H9 (cell line): ENCODE data around the gene IL1A. TPM values are rescaled to one million over a fixed set of nuclear protein-coding genes. Genes with fewer than 3 reads are reported as not detected.

Experiments used
- DNase-seq: peaks from one replicate; pipeline ENCODE4 v3.0.0-alpha.2; 2017
- H2AFZ ChIP-seq: one replicate; pipeline ENCODE4 v1.6.1; 2013; ENCODE audit warnings: mild to moderate bottlenecking, low read length, control low read depth, moderate library complexity
- H2AK5ac ChIP-seq: 2 replicates; pipeline ENCODE4 v1.6.1; 2013; ENCODE audit warnings: low read length, control low read depth, mixed read lengths; ENCODE audit not compliant: insufficient read length
- H2BK120ac ChIP-seq: one replicate; pipeline ENCODE4 v1.6.1; 2013; ENCODE audit warnings: low read depth, mild to moderate bottlenecking, low read length, control low read depth, inconsistent platforms; ENCODE audit not compliant: poor library complexity, severe bottlenecking
- H2BK12ac ChIP-seq: 2 replicates; pipeline ENCODE4 v1.6.1; 2013; ENCODE audit warnings: low read length, control low read depth, mixed read lengths, low read depth; ENCODE audit not compliant: insufficient read length
- H2BK15ac ChIP-seq: 2 replicates; pipeline ENCODE4 v1.6.1; 2013; ENCODE audit warnings: low read depth, low read length, control low read depth
- H2BK20ac ChIP-seq: one replicate; pipeline ENCODE4 v1.6.1; 2013; ENCODE audit warnings: low read depth, mild to moderate bottlenecking, low read length, control low read depth, inconsistent platforms; ENCODE audit not compliant: poor library complexity, severe bottlenecking
- H2BK5ac ChIP-seq: 2 replicates; pipeline ENCODE4 v1.6.1; 2013; ENCODE audit warnings: low read length, control low read depth, mixed read lengths; ENCODE audit not compliant: insufficient read length
- H3K14ac ChIP-seq: 2 replicates; pipeline ENCODE4 v1.6.1; 2013; ENCODE audit warnings: low read length, control low read depth; ENCODE audit not compliant: insufficient read depth
- H3K18ac ChIP-seq: 2 replicates; pipeline ENCODE4 v1.6.1; 2013; ENCODE audit warnings: low read depth, mild to moderate bottlenecking, mixed read lengths, low read length, control low read depth; ENCODE audit not compliant: insufficient read length
- H3K23ac ChIP-seq: 2 replicates; pipeline ENCODE4 v1.6.1; 2013; ENCODE audit warnings: low read length, control low read depth, mixed read lengths, low read depth; ENCODE audit not compliant: insufficient read length
- H3K23me2 ChIP-seq: 2 replicates; pipeline ENCODE4 v1.6.1; 2013; ENCODE audit warnings: low read depth, mild to moderate bottlenecking, mixed read lengths, low read length, control low read depth; ENCODE audit not compliant: insufficient read length, poor library complexity, severe bottlenecking
- H3K27ac ChIP-seq: 2 replicates; pipeline ENCODE4 v1.5.1; 2013; ENCODE audit warnings: low read length, control low read depth, mixed read lengths, low read depth; ENCODE audit not compliant: insufficient read length
- H3K27me3 ChIP-seq: 2 replicates; pipeline ENCODE4 v1.6.1; 2013; ENCODE audit warnings: low read length, control low read depth, inconsistent platforms; ENCODE audit not compliant: insufficient read depth
- H3K4ac ChIP-seq: 2 replicates; pipeline ENCODE4 v1.6.1; 2013; ENCODE audit warnings: low read depth, mild to moderate bottlenecking, control low read depth, inconsistent platforms, low read length, moderate library complexity
- H3K4me1 ChIP-seq: 2 replicates; pipeline ENCODE4 v1.6.1; 2013; ENCODE audit warnings: low read length, control low read depth, inconsistent platforms; ENCODE audit not compliant: insufficient read depth
- H3K4me2 ChIP-seq: 2 replicates; pipeline ENCODE4 v1.6.1; 2013; ENCODE audit warnings: low read length, control low read depth, mixed read lengths; ENCODE audit not compliant: insufficient read length, insufficient read depth
- H3K56ac ChIP-seq: 2 replicates; pipeline ENCODE4 v1.6.1; 2013; ENCODE audit warnings: low read depth, mild to moderate bottlenecking, mixed read lengths, low read length, control low read depth; ENCODE audit not compliant: insufficient read length
- H3K79me1 ChIP-seq: 2 replicates; pipeline ENCODE4 v1.6.1; 2013; ENCODE audit warnings: low read depth, mild to moderate bottlenecking, moderate library complexity, low read length, control low read depth, inconsistent platforms; ENCODE audit not compliant: insufficient read depth, poor library complexity, severe bottlenecking
- H3K79me2 ChIP-seq: 2 replicates; pipeline ENCODE4 v1.6.1; 2013; ENCODE audit warnings: low read length, control low read depth, inconsistent platforms; ENCODE audit not compliant: insufficient read depth
- H3K9ac ChIP-seq: 2 replicates; pipeline ENCODE4 v1.6.1; 2013; ENCODE audit warnings: low read length, control low read depth, mixed read lengths; ENCODE audit not compliant: insufficient read length; ENCODE audit errors: extremely low read depth
- H3K9me3 ChIP-seq: one replicate; pipeline ENCODE4 v1.6.1; 2013; ENCODE audit warnings: low read depth, low read length, inconsistent platforms; ENCODE audit not compliant: control insufficient read depth
- H3T11ph ChIP-seq: one replicate; pipeline ENCODE4 v1.6.1; 2013; ENCODE audit warnings: mild to moderate bottlenecking, low read length, control low read depth, inconsistent platforms
- H4K20me1 ChIP-seq: one replicate; pipeline ENCODE4 v1.6.1; 2013; ENCODE audit not compliant: control insufficient read depth, insufficient read length, insufficient read depth
- H4K5ac ChIP-seq: 2 replicates; pipeline ENCODE4 v1.6.1; 2013; ENCODE audit warnings: low read depth, mild to moderate bottlenecking, mixed read lengths, low read length, control low read depth; ENCODE audit not compliant: insufficient read length
- H4K8ac ChIP-seq: replicated peaks from 2 replicates; pipeline ENCODE4 v1.6.1; 2013; ENCODE audit warnings: low read length, control low read depth, mixed read lengths, low read depth; ENCODE audit not compliant: insufficient read length
- H4K91ac ChIP-seq: 2 replicates; pipeline ENCODE4 v1.6.1; 2013; ENCODE audit warnings: low read depth, mild to moderate bottlenecking, moderate library complexity, mixed read lengths, low read length, control low read depth; ENCODE audit not compliant: insufficient read length
- H3K27ac Mint-ChIP-seq, 3 experiments: 2 replicates in 2 of 3; 3 replicates in 1 of 3; pipeline ENCODE4 v1.8.0; 2020 to 2021; ENCODE audit warnings: mixed read lengths in 3 of 3, mild to moderate bottlenecking in 1 of 3, moderate library complexity in 1 of 3
- H3K27me3 Mint-ChIP-seq: 2 replicates; pipeline ENCODE4 v1.8.0; 2021; ENCODE audit warnings: low read depth, mild to moderate bottlenecking, moderate library complexity, mixed read lengths
- H3K36me3 Mint-ChIP-seq, 3 experiments: 2 replicates in 2 of 3; 3 replicates in 1 of 3; pipeline ENCODE4 v1.8.0; 2020 to 2021; ENCODE audit warnings: low read depth in 3 of 3, mixed read lengths in 3 of 3; ENCODE audit not compliant: insufficient read depth in 1 of 3
- H3K4me1 Mint-ChIP-seq, 2 experiments: 2 replicates each; pipeline ENCODE4 v1.8.0; 2020; ENCODE audit warnings: mixed read lengths in 2 of 2
- H3K4me3 Mint-ChIP-seq, 2 experiments: 2 replicates in 1 of 2; 3 replicates in 1 of 2; pipeline ENCODE4 v1.8.0; 2020 to 2021; ENCODE audit warnings: mild to moderate bottlenecking in 2 of 2, mixed read lengths in 2 of 2, moderate library complexity in 1 of 2
- H3K9me3 Mint-ChIP-seq, 2 experiments: 2 replicates in 1 of 2; 3 replicates in 1 of 2; pipeline ENCODE4 v1.8.0; 2020; ENCODE audit warnings: mild to moderate bottlenecking in 2 of 2, mixed read lengths in 2 of 2, moderate library complexity in 1 of 2
- WGBS: extraction: QIAGEN DNeasy Blood & Tissue Kit; methylation state at CpG from one replicate; pipeline ENCODE4 v1.1.7; 2013; ENCODE audit warnings: missing lambda C conversion rate, low lambda C conversion rate, mixed read lengths; ENCODE audit not compliant: insufficient read length; ENCODE audit errors: extremely low coverage; 5-methylcytosine and 5-hydroxymethylcytosine counted together
- total RNA-seq: library from RNA; stranded (reverse); gene quantifications from 2 replicates; pipeline ENCODE4 v1.2.1, GENCODE V29; 2021
- TF ChIP-seq, protein P1 (sequence below): fragments of 200-600 bp; sonication (generic); conservative IDR thresholded peaks from 3 replicates; pipeline ENCODE4 v1.8.0; 2021; ENCODE audit warnings: antibody characterized with exemption, mild to moderate bottlenecking

IL1A gene
- total RNA-seq, 1 experiment from 2014 or later: 0.35 TPM

DNA sequence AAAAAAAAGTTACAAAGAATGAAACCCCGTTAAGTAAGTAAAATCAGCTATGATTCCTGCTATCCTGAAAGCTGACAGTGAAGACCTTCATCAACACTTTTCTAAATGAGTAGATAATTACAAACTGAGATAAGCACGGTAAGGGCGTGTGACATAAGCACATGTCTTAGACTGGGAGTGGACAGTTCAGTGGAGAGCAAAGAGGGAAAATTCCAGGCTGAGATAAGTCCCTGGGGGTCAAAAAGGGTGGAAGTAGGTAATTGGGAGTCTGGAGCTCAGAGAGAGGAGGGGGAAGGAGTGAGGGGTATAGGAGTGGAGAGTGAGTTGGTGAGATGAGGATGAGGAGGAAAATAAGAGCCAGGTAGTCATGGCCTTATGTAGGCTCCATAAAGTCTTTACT lies 4.4 kb upstream of the IL1A start:
- H3K9me3 ChIP-seq: no peaks in the 10 kb centered on the region
- H3K27me3 ChIP-seq: no peaks in the 10 kb centered on the region
- H3K4me1 ChIP-seq: peaks cover 7% of the 10 kb centered on the region
- no peak overlapping the region for H2BK12ac ChIP-seq
- no CpG with 5 or more reads among the region's 3 CpGs for WGBS
- no peak overlapping the region for H3K4me2 ChIP-seq
- H3K9ac ChIP-seq: no peak overlapping the region
- no peak overlapping the region for H2BK20ac ChIP-seq
- no peak overlapping the region for H2AFZ ChIP-seq
- H2AK5ac ChIP-seq: no peak overlapping the region
- no peak overlapping the region for H4K5ac ChIP-seq
- H3K18ac ChIP-seq: no peak overlapping the region
- H3K4ac ChIP-seq: no peak overlapping the region
- Mint-ChIP-seq H3K36me3 (peaks cover 1 to 5% (median 3%) of the 10 kb centered on the region in 3 experiments; a peak in 4 of 7 replicates), H3K4me3 (no peak overlapping the region), H3K4me1 (peaks cover 46 to 64% of the 10 kb centered on the region in 2 experiments), H3K27ac (no peak overlapping the region), H3K27me3 (no peaks in the 10 kb centered on the region), H3K9me3 (peaks cover 3 to 4% of the 10 kb centered on the region in 2 experiments; a peak in 4 of 5 replicates)
- H3K79me2 ChIP-seq: no peaks in the 10 kb centered on the region
- H4K8ac ChIP-seq: no peak overlapping the region
- no peak overlapping the region for H4K91ac ChIP-seq
- no peak overlapping the region for H3K23ac ChIP-seq
- H3K79me1 ChIP-seq: no peaks in the 10 kb centered on the region
- H3T11ph ChIP-seq: no peak overlapping the region
- no peak overlapping the region for H2BK120ac ChIP-seq
- H3K14ac ChIP-seq: no peak overlapping the region
- no peak overlapping the region for H2BK15ac ChIP-seq
- TF ChIP-seq, protein P1, sequence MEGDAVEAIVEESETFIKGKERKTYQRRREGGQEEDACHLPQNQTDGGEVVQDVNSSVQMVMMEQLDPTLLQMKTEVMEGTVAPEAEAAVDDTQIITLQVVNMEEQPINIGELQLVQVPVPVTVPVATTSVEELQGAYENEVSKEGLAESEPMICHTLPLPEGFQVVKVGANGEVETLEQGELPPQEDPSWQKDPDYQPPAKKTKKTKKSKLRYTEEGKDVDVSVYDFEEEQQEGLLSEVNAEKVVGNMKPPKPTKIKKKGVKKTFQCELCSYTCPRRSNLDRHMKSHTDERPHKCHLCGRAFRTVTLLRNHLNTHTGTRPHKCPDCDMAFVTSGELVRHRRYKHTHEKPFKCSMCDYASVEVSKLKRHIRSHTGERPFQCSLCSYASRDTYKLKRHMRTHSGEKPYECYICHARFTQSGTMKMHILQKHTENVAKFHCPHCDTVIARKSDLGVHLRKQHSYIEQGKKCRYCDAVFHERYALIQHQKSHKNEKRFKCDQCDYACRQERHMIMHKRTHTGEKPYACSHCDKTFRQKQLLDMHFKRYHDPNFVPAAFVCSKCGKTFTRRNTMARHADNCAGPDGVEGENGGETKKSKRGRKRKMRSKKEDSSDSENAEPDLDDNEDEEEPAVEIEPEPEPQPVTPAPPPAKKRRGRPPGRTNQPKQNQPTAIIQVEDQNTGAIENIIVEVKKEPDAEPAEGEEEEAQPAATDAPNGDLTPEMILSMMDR: no peak
- H3K56ac ChIP-seq: no peak overlapping the region
- no peak overlapping the region for H3K27ac ChIP-seq
- H3K23me2 ChIP-seq: no peaks in the 10 kb centered on the region
- DNase-seq: no peak
- H2BK5ac ChIP-seq: no peak overlapping the region
- no peaks in the 10 kb centered on the region for H4K20me1 ChIP-seq
